Stomach (tissue), 9 donors: ENCODE measurements around the gene FAM13B. TPM values are rescaled to one million over a fixed set of nuclear protein-coding genes. Genes with fewer than 3 reads are reported as not detected.

Experiments used
- DNase-seq, 2 donors: peaks; one replicate each; pipeline versions ENCODE4 v3.0.0 to v3.0.0-alpha.2; 2013 to 2019
- H3K27ac ChIP-seq, 5 donors: fragments of 200-600 bp in 4 of 5; sonication (generic) in 4 of 5; one replicate each; pipeline ENCODE4 v1.5.1; 2013 to 2019; ENCODE audit warnings: mild to moderate bottlenecking in 1 of 5, moderate library complexity in 1 of 5
- H3K27me3 ChIP-seq, 3 donors: fragments of 200-600 bp; sonication (generic); one replicate each; pipeline ENCODE4 v1.5.1; 2017 to 2019; ENCODE audit warnings: mixed run types in 1 of 3
- H3K36me3 ChIP-seq, 4 donors: fragments of 200-600 bp; sonication (generic); 1 replicate in 3 of 4; 2 replicates in 1 of 4; pipeline ENCODE4 v1.5.1; 2016 to 2019
- H3K4me1 ChIP-seq, 4 donors: fragments of 200-600 bp; sonication (generic); one replicate each; pipeline ENCODE4 v1.5.1; 2016 to 2019
- H3K4me3 ChIP-seq, 4 donors: fragments of 200-600 bp; sonication (generic) in 3 of 4; one replicate each; pipeline ENCODE4 v1.5.1; 2016 to 2019; ENCODE audit warnings: mild to moderate bottlenecking in 1 of 4
- H3K9me3 ChIP-seq, 4 donors: fragments of 200-600 bp; sonication (generic); one replicate each; pipeline ENCODE4 v1.5.1; 2016 to 2019
- CTCF ChIP-seq, 7 experiments: fragments of 450-650 bp in 4 of 7; fragments of 200-600 bp in 3 of 7; sonication (generic) in 3 of 7; IDR thresholded peaks; one replicate each; pipeline ENCODE4 v1.5.1; 2016 to 2019; ENCODE audit warnings: antibody characterized with exemption in 7 of 7, control low read depth in 2 of 7, mild to moderate bottlenecking in 1 of 7
- EP300 ChIP-seq: sonication (generic); formaldehyde crosslinking; IDR thresholded peaks from one replicate; pipeline ENCODE4 v1.6.1; 2017; ENCODE audit warnings: antibody characterized with exemption
- POLR2A ChIP-seq, 4 donors: fragments of 450-650 bp; IDR thresholded peaks; one replicate each; pipeline ENCODE4 v1.6.1; 2016; ENCODE audit warnings: antibody characterized with exemption in 4 of 4, control low read depth in 2 of 4, mild to moderate bottlenecking in 1 of 4, moderate library complexity in 1 of 4
- POLR2AphosphoS5 ChIP-seq, 3 donors: sonication (generic); formaldehyde crosslinking; IDR thresholded peaks; one replicate each; pipeline ENCODE4 v1.6.1; 2016; ENCODE audit warnings: antibody characterized with exemption in 3 of 3
- WGBS, 5 donors: extraction: QIAGEN DNeasy Blood & Tissue Kit in 3 of 5; methylation state at CpG; one replicate each; pipeline versions ENCODE4 v1.1.5 to v1.1.7; 2013 to 2018; 5-methylcytosine and 5-hydroxymethylcytosine counted together
- intact Hi-C: fragments of 100-400 bp; cut with DNase I; formaldehyde crosslinking; loops from one replicate; pipeline ENCODE4 v1.15.1; 2023; ENCODE audit warnings: low total_unique reads
- polyA plus RNA-seq, 3 donors: library from polyadenylated mRNA; stranded (reverse); fragments of 200-250 nt; gene quantifications; one replicate each; pipeline ENCODE4 v1.2.3, GENCODE V29; 2013
- total RNA-seq, 5 donors: library from RNA; depleted of rRNA; stranded (reverse); fragments of >200 nt; gene quantifications; one replicate each; pipeline versions ENCODE4 v1.1.0 to v1.2.3, GENCODE V29; 2014 to 2016
- donor health status: healthy with polysubstance abuse.
- donor health status: Bipolar disorder and iron deficiency.
- donor health status: healthy.

Gene FAM13B
- total and polyA plus RNA-seq, 8 donors = 7.0 to 66.6 (median 24.2) TPM

GRCh38 chr5:138037907-138038633 is 5.2 kb upstream of the FAM13B start:
- intact Hi-C loops = no loop called here
- peaks cover 6 to 19% (median 12%) of the 10 kb centered on the region in 4 donors for H3K4me1 ChIP-seq
- no peaks in the 10 kb centered on the region for H3K9me3 ChIP-seq
- no peak overlapping the region for H3K4me3 ChIP-seq
- no peaks in the 10 kb centered on the region for H3K36me3 ChIP-seq
- 65 to 85% (median 82%) methylated on average over 1 of the region's 1 CpG for WGBS, 5 donors
- H3K27me3 ChIP-seq = no peaks in the 10 kb centered on the region
- DNase-seq = no peak
- TF ChIP-seq EP300 (no peak), POLR2AphosphoS5 (IDR thresholded peaks at IDR 0.05) (no peak), CTCF (IDR thresholded peaks at IDR 0.05) (no peak), POLR2A (IDR thresholded peaks at IDR 0.05) (no peak)
- no peak overlapping the region for H3K27ac ChIP-seq

GRCh38 chr5:138037271-138037670 is 4.4 kb upstream of the FAM13B start:
- intact Hi-C loops = no loop called here
- H3K4me1 ChIP-seq = peaks cover 6 to 19% (median 12%) of the 10 kb centered on the region in 4 donors

GRCh38 chr5:138035605-138036537 is 3.0 kb upstream of the FAM13B start:
- H3K27ac ChIP-seq = peak overlapping the region in 2 of 5 donors; percentile 27 to 59
- intact Hi-C loops = no loop called here

More at GRCh38 chr5:138037271-138037670, 4.4 kb upstream of the FAM13B start:
- no peak for DNase-seq
- no peaks in the 10 kb centered on the region for H3K36me3 ChIP-seq
- TF ChIP-seq EP300 (no peak), POLR2A (IDR thresholded peaks at IDR 0.05) (no peak), CTCF (IDR thresholded peaks at IDR 0.05) (no peak), POLR2AphosphoS5 (IDR thresholded peaks at IDR 0.05) (no peak)
- H3K4me3 ChIP-seq = no peak overlapping the region
- no peak overlapping the region for H3K27ac ChIP-seq
- no peaks in the 10 kb centered on the region for H3K27me3 ChIP-seq
- no peaks in the 10 kb centered on the region for H3K9me3 ChIP-seq

More at GRCh38 chr5:138035605-138036537, 3.0 kb upstream of the FAM13B start:
- H3K4me3 ChIP-seq = no peak overlapping the region
- peak; percentile 52 to 93 for DNase-seq
- no peaks in the 10 kb centered on the region for H3K9me3 ChIP-seq
- H3K36me3 ChIP-seq = no peaks in the 10 kb centered on the region
- WGBS, 5 donors = 28 to 38% (median 33%) methylated on average over 11 of the region's 11 CpGs
- TF ChIP-seq CTCF (IDR thresholded peaks at IDR 0.05) = peak in 5 of 7 experiments; percentile 52 to 96 (median 73)
- TF ChIP-seq POLR2AphosphoS5 (IDR thresholded peaks at IDR 0.05) = peak in 1 of 3 donors; percentile 40
- TF ChIP-seq POLR2A (IDR thresholded peaks at IDR 0.05) = no peak
- no peak for TF ChIP-seq EP300
- no peaks in the 10 kb centered on the region for H3K27me3 ChIP-seq
- peaks cover 14 to 30% (median 22%) of the 10 kb centered on the region in 4 donors for H3K4me1 ChIP-seq
